Gastroesophageal sphincter (tissue), 3 donors: Measurements from ENCODE around the gene CHD6.

Experiments used
- CTCF ChIP-seq, 4 experiments: fragments of 200-600 bp in 2 of 4; fragments of 450-650 bp in 2 of 4; sonication (generic) in 1 of 4; IDR thresholded peaks; one replicate each; pipeline ENCODE4 v1.5.1; 2017 to 2019; ENCODE audit warnings: antibody characterized with exemption in 4 of 4, mild to moderate bottlenecking in 2 of 4, moderate library complexity in 2 of 4
- POLR2A ChIP-seq, 2 donors: fragments of 450-650 bp; IDR thresholded peaks; one replicate each; pipeline ENCODE4 v1.6.1; 2017; ENCODE audit warnings: antibody characterized with exemption in 2 of 2, mild to moderate bottlenecking in 2 of 2, moderate library complexity in 1 of 2

- TF ChIP-seq POLR2A (IDR thresholded peaks at IDR 0.05), result no peak
- TF ChIP-seq CTCF (IDR thresholded peaks at IDR 0.05), result no peak
Observed at GRCh38 chr20:41501376-41501775, 116.8 kb downstream of the CHD6 start.
